D721Med (cell line): ENCODE measurements around the gene SLC1A2.
A peak's percentile ranks its signal among the peaks of the same experiment; 100 is the strongest.

ENCODE experiments used
- DNase-seq: peaks from one replicate; pipeline ENCODE4 v3.0.0; 2011; ENCODE audit warnings: low spot score; ENCODE audit not compliant: insufficient read length
- FAIRE-seq: peaks from 2 replicates; lab custom pipeline; 2011; peaks lifted over from hg19 to GRCh38; lab: Jason Lieb, UNC
- TF ChIP-seq, protein P1 (sequence below): IDR thresholded peaks from 2 replicates; pipeline ENCODE4 v1.5.1; 2012; ENCODE audit warnings: mild to moderate bottlenecking, control low read depth; ENCODE audit not compliant: insufficient read depth; ENCODE audit errors: missing control alignments

The SLC1A2 gene

GRCh38 chr11:35241531-35241930 lies 177.8 kb downstream of the SLC1A2 start:
- DNase-seq (no peak), FAIRE-seq (no peak)
- TF ChIP-seq, protein P1, sequence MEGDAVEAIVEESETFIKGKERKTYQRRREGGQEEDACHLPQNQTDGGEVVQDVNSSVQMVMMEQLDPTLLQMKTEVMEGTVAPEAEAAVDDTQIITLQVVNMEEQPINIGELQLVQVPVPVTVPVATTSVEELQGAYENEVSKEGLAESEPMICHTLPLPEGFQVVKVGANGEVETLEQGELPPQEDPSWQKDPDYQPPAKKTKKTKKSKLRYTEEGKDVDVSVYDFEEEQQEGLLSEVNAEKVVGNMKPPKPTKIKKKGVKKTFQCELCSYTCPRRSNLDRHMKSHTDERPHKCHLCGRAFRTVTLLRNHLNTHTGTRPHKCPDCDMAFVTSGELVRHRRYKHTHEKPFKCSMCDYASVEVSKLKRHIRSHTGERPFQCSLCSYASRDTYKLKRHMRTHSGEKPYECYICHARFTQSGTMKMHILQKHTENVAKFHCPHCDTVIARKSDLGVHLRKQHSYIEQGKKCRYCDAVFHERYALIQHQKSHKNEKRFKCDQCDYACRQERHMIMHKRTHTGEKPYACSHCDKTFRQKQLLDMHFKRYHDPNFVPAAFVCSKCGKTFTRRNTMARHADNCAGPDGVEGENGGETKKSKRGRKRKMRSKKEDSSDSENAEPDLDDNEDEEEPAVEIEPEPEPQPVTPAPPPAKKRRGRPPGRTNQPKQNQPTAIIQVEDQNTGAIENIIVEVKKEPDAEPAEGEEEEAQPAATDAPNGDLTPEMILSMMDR = no peak

DNA sequence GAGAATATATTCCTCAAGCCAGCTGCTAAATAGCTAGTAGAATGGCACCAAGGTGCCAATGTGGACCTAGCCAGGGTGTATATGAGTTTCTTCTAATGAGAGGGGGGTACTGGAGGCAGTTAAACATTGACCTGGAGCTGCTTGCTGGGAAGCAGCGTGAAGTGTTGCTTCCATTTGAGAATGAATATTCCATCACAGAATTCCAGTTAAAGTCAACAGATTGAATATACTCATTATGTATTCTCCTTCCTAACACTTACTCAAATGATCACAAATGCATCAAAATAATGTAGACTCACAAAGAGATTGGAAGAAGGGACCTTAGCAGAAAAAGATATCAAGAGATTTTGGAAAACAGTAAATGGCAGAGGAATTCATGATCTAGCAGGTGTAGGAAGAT lies 178.3 kb downstream of the SLC1A2 start:
- DNase-seq = no peak
- FAIRE-seq = no peak
- TF ChIP-seq, protein P1 = no peak

GRCh38 chr11:35239471-35240075 lies 179.8 kb downstream of the SLC1A2 start:
- FAIRE-seq = no peak
- TF ChIP-seq, protein P1 = no peak
- DNase-seq = no peak

DNA sequence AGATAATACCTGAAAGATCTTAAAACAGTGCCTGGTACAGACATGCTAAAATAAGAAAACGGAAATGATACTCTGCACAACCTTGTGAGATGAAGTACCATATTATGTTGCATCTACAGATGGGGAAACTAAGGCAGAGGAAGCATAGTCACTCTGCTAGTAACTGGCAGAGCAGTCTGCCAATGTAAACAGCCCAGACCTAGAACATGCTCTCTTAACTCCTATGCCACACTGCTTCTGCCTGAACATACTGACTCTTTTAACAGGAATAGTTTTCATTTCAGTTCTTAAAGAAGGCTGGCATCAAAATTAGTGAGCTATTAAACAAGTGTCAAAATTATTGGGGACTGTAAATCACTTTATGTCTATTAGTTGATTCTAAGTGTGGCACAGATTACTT lies 180.5 kb downstream of the SLC1A2 start:
- FAIRE-seq = no peak
- no peak for DNase-seq
- TF ChIP-seq, protein P1 = no peak

GRCh38 chr11:35237860-35238715 lies 181.3 kb downstream of the SLC1A2 start:
- TF ChIP-seq, protein P1 = peak; percentile 95
- FAIRE-seq (no peak), DNase-seq (no peak)

DNA sequence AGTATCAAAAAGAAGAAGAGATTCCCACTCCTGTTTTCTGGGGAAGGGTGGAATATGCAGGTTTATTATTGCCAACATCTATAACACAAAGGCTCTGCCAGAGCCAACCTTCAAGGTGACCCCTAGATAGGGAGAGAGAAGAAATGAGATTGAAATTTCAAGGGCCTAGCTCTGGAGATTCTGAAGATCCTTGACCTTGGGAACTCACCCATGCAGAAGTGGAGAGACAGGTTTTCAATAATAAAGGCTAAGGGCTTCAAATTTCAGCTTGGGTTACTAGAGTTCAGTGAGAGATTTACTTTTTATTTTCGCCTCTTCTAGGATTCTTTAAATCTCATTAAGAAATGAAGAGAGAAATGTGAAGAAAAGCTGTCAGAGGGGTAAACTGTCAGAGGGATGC lies 182.0 kb downstream of the SLC1A2 start:
- no peak for DNase-seq
- no peak for FAIRE-seq
- TF ChIP-seq, protein P1 = no peak

DNA sequence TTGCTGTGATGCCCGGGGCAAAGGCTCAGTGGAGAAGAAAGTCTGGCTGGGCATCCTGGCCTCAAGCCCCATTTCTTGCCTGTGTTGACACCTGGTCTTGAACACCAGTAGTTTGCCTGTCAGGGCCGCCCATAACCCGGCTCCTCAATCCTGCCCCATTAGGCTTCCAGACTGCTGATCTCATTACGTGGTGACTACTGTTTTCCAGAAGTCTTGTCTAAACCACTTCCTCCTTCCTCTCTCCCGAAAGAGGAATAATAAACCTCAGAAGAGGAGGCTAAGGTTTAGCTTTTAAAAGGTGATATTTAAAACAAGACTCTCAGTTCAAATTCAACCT lies 182.7 kb downstream of the SLC1A2 start:
- TF ChIP-seq, protein P1 = no peak
- FAIRE-seq (no peak), DNase-seq (no peak)
